ENCODE results near the gene RAB43.
A peak's percentile ranks its signal among the peaks of the same experiment; 100 is the strongest.
"Not testable (repeated sequence)": the region's sequence is repeated elsewhere in the genome, so short reads cannot be mapped to it uniquely, and the experiment has no call there.

The RAB43 gene

GRCh38 chr3:129121792-129122411, at the start of gene RAB43:
Gene RAB43 (minus strand): TSS chr3:129121804. CDS start chr3:129121489, 315 bp downstream.
- Histone ChIP-seq H3K36me3 (ENCODE audit: low read depth) (peaks cover 18% of the 10 kb centered on the region), H3K27me3 (ENCODE audit: insufficient read depth, poor library complexity, severe bottlenecking) (no peaks in the 10 kb centered on the region), H3K4me3 (ENCODE audit: severe bottlenecking) (peak within 1 kb of the TSS; percentile 75), H3K4me1 (ENCODE audit: insufficient read depth, poor library complexity, severe bottlenecking) (no peaks in the 10 kb centered on the region), H3K27ac (ENCODE audit: poor library complexity, severe bottlenecking) (peak within 1 kb of the TSS; percentile 73), H3K9me3 (ENCODE audit: severe bottlenecking) (no peaks in the 10 kb centered on the region)
- peak; percentile 67 for ATAC-seq (ENCODE audit: low read depth)
- peak; percentile 88 for DNase-seq (ENCODE audit: low spot score)
- TF ChIP-seq, protein P1, sequence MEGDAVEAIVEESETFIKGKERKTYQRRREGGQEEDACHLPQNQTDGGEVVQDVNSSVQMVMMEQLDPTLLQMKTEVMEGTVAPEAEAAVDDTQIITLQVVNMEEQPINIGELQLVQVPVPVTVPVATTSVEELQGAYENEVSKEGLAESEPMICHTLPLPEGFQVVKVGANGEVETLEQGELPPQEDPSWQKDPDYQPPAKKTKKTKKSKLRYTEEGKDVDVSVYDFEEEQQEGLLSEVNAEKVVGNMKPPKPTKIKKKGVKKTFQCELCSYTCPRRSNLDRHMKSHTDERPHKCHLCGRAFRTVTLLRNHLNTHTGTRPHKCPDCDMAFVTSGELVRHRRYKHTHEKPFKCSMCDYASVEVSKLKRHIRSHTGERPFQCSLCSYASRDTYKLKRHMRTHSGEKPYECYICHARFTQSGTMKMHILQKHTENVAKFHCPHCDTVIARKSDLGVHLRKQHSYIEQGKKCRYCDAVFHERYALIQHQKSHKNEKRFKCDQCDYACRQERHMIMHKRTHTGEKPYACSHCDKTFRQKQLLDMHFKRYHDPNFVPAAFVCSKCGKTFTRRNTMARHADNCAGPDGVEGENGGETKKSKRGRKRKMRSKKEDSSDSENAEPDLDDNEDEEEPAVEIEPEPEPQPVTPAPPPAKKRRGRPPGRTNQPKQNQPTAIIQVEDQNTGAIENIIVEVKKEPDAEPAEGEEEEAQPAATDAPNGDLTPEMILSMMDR (IDR thresholded peaks at IDR 0.05; ENCODE audit: poor library complexity, severe bottlenecking): no peak

DNA sequence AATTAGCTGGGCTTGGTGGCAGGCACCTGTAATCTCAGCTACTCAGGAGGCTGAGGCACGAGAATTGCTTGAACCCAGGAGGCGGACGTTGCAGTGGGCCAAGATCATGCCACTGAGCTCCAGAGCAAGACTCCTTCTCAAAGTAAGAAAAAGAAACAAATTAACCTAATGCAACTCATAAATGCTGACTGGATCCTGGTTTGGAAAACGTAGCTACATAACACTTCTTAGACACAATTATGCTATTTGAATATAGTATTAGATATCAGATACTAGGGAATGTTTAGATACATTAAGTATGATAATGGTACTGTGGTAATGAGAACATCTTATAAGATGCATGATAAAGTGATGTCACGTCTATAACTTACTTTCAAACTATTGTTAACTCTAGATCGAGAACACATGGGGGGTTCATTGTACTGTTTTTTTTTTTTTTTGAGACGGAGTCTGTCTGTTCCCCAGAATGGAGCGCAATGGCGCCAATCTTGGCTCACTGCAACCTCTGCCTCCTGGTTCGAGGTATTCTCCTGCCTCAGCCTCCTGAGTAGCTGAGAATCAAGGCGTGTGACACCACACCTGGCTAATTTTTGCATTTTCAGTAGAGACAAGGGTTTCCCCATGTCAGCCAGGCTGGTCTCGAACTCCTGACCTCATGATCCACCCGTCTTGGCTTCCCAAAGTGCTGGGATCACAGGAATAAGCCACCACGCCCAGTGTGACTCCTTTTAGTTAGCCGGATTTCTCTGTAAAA, 45.2 kb upstream of the RAB43 start:
- Histone ChIP-seq H3K9me3 (ENCODE audit: severe bottlenecking) (no peaks in the 10 kb centered on the region), H3K27me3 (ENCODE audit: insufficient read depth, poor library complexity, severe bottlenecking) (no peaks in the 10 kb centered on the region), H3K27ac (ENCODE audit: poor library complexity, severe bottlenecking) (no peak overlapping the region), H3K4me1 (ENCODE audit: insufficient read depth, poor library complexity, severe bottlenecking) (no peaks in the 10 kb centered on the region), H3K36me3 (ENCODE audit: low read depth) (peaks cover 60% of the 10 kb centered on the region), H3K4me3 (ENCODE audit: severe bottlenecking) (no peak overlapping the region)
- no peak for DNase-seq (ENCODE audit: low spot score)
- TF ChIP-seq, protein P1 (IDR thresholded peaks at IDR 0.05; ENCODE audit: poor library complexity, severe bottlenecking): no peak
- no peak for ATAC-seq (ENCODE audit: low read depth)

DNA sequence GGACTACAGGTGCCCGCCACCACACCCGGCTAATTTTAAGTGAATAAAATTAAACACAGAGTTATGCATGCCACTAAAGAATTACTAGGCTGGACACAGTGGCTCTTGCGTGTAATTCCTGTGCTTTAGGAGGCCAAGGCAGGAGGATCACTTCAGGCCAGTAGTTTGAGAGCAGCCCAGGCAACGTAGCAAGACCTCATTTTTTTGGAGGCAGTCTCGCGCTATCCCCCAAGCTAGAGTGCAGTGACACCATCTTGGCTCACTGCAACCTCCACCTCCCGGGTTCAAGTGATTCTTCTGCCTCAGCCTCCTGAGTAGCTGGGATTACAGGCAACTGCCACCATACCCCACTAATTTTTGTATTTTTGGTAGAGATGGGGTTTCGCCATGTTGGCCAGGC, 44.0 kb upstream of the RAB43 start:
- H3K36me3 ChIP-seq (ENCODE audit: low read depth): peaks cover 48% of the 10 kb centered on the region
- not testable (repeated sequence) for H3K27me3 ChIP-seq (ENCODE audit: insufficient read depth, poor library complexity, severe bottlenecking); H3K27ac ChIP-seq (ENCODE audit: poor library complexity, severe bottlenecking); H3K9me3 ChIP-seq (ENCODE audit: severe bottlenecking); H3K4me1 ChIP-seq (ENCODE audit: insufficient read depth, poor library complexity, severe bottlenecking); DNase-seq (ENCODE audit: low spot score); H3K4me3 ChIP-seq (ENCODE audit: severe bottlenecking); ATAC-seq (ENCODE audit: low read depth)

DNA sequence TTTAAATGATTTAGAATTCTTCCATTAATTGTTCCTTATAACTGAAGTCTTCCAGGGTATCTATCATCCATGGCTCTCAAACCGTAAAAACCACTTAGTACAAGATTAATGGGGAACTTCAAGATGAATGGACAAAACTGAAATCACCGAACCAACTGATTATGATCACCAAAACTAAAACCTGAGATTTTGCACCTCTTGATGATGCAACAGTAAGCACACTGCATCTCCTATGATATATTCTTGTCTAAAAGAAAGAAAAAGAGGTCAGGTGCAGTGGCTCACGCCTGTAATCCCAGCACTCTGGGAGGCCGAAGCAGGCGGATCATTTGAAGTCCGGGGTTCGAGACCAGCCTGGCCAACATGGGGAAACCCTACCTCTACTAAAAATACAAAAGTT, 42.9 kb upstream of the RAB43 start:
- Histone ChIP-seq H3K9me3 (ENCODE audit: severe bottlenecking) (no peaks in the 10 kb centered on the region), H3K27me3 (ENCODE audit: insufficient read depth, poor library complexity, severe bottlenecking) (no peaks in the 10 kb centered on the region), H3K4me1 (ENCODE audit: insufficient read depth, poor library complexity, severe bottlenecking) (no peaks in the 10 kb centered on the region), H3K36me3 (ENCODE audit: low read depth) (peaks cover 37% of the 10 kb centered on the region), H3K4me3 (ENCODE audit: severe bottlenecking) (no peak overlapping the region), H3K27ac (ENCODE audit: poor library complexity, severe bottlenecking) (no peak overlapping the region)
- ATAC-seq (ENCODE audit: low read depth): no peak
- DNase-seq (ENCODE audit: low spot score): no peak
- TF ChIP-seq, protein P1 (IDR thresholded peaks at IDR 0.05; ENCODE audit: poor library complexity, severe bottlenecking): no peak

DNA sequence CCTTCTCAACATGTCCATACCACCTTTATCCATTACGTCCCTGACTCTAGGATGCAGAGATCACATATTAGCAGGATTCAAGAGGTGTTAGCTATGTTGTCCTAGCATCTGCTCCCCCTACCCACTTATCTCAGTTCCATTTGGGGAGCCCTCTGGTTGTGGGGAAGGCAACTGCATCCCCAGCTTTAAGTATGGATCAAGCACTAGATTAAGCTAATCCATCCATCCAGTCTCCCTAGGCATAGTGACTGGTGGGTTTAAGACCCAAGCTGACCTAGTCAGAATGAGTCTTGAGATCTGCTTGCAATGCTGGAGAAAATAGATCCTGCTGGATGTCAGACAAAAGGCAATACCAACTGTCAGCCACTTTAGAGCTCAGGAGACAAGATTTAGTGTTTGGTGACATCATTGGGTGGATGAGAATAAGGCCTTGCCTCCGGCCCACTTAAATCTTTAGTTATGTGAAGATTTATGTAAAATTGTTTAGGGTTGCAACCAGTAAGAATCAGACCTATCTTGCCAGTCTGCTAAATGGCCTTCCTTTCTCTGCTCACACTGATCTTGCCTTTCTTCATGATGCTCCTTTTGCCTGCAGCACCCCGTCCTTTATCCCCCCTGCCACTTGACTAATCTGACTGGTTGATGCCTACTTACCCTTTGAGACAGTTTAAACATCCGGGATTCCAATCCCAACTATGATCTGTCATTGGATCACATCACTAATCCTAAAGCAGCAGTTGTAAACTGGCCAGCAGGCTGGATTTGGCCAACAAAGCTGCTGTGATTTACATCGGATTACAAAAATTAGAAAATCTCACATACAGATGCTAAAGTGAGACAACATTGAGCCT, 41.4 kb upstream of the RAB43 start:
- DNase-seq (ENCODE audit: low spot score) (no peak), ATAC-seq (ENCODE audit: low read depth) (no peak)
- Histone ChIP-seq H3K4me3 (ENCODE audit: severe bottlenecking) (no peak overlapping the region), H3K4me1 (ENCODE audit: insufficient read depth, poor library complexity, severe bottlenecking) (no peaks in the 10 kb centered on the region), H3K27me3 (ENCODE audit: insufficient read depth, poor library complexity, severe bottlenecking) (no peaks in the 10 kb centered on the region), H3K27ac (ENCODE audit: poor library complexity, severe bottlenecking) (peak overlapping the region; percentile 87), H3K9me3 (ENCODE audit: severe bottlenecking) (no peaks in the 10 kb centered on the region), H3K36me3 (ENCODE audit: low read depth) (peaks cover 36% of the 10 kb centered on the region)
- TF ChIP-seq, protein P1 (IDR thresholded peaks at IDR 0.05; ENCODE audit: poor library complexity, severe bottlenecking): no peak
